IMR-90 (cell line): ENCODE data around the gene ENKUR.

ENCODE experiments used
- RAD21 ChIP-seq: IDR thresholded peaks from 2 replicates; pipeline ENCODE4 v1.6.1; 2012; ENCODE audit warnings: low read length, improper control_type of control experiment
- TF ChIP-seq, protein P1 (sequence below): conservative IDR thresholded peaks from 2 replicates; pipeline ENCODE4 v1.5.1; 2012; ENCODE audit warnings: mild to moderate bottlenecking, low read depth, low read length, improper control_type of control experiment

DNA sequence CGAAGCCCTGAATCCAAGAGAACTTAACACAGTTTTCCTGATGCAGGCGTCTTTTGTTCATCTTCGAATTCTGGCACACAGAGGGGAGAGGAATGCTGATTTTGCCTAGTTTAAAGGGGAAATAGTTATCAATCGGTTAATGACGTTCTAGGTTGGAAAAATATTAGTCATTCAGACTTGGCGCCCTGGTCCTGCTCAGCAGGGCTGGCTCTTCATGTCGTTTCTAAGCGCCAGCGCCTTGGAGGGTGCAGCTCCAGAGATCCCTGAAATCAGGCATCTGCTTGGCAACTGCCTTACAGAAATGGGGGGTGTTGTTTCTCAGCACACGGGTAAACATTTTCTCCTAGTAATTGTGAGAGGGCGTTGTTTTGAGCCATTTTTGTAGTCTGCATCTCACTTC is 62.3 kb downstream of the ENKUR start:
- TF ChIP-seq, protein P1, sequence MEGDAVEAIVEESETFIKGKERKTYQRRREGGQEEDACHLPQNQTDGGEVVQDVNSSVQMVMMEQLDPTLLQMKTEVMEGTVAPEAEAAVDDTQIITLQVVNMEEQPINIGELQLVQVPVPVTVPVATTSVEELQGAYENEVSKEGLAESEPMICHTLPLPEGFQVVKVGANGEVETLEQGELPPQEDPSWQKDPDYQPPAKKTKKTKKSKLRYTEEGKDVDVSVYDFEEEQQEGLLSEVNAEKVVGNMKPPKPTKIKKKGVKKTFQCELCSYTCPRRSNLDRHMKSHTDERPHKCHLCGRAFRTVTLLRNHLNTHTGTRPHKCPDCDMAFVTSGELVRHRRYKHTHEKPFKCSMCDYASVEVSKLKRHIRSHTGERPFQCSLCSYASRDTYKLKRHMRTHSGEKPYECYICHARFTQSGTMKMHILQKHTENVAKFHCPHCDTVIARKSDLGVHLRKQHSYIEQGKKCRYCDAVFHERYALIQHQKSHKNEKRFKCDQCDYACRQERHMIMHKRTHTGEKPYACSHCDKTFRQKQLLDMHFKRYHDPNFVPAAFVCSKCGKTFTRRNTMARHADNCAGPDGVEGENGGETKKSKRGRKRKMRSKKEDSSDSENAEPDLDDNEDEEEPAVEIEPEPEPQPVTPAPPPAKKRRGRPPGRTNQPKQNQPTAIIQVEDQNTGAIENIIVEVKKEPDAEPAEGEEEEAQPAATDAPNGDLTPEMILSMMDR = no peak
- no peak for TF ChIP-seq RAD21
